ENCODE results near the gene HAGHL. TPM values are rescaled to one million over a fixed set of nuclear protein-coding genes. Genes with fewer than 3 reads are reported as not detected.

Gene HAGHL
- polyA plus RNA-seq, 2 of the 4 experiments (the other 2 are of a cell fraction): 4.4 to 22.0 TPM

DNA sequence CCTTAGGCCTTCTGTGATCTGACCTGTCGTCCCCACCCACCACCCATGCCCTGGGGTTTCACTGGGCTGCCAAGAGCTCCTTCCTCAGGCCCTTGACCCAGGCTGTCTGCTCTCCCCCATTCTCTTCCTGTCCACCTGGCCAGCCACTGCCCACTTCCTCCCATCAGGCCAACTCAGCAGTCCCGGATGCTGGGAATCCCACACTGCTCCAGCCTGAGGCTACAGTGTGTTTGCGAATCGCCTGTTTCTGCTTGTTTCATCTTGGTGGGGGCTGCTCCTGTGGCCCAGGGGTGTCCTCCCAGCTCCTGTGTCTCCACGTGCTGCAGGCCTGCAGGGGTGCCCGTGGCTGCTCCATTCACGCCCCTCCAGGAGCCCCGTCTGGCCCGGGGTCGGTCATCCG, 12.8 kb upstream of the HAGHL start:
- WGBS (ENCODE audit: missing lambda C conversion rate): 50% methylated on average over 4 of the region's 11 CpGs
- Histone ChIP-seq H3K4me3 (peak overlapping the region; percentile 64), H3K4me2 (peak overlapping the region; percentile 94), H3K9me3 (no peaks in the 10 kb centered on the region), H3K4me1 (peaks cover 79% of the 10 kb centered on the region), H3K27ac (peak overlapping the region; percentile 80 to 99)
- ATAC-seq (peak in 1 of 2 experiments; percentile 13; a peak in 3 of 6 replicates), FAIRE-seq (no peak), DNase-seq (ENCODE audit: low read depth in 1 of 2, low spot score in 1 of 2) (no peak)
- POLR2A ChIA-PET: no interaction called here
- CTCF ChIA-PET: interaction anchor here (1.5 to 25.1 kb wide), 6 partner anchors 12 to 72 kb away, joined by 4 to 656 read pairs (median 20); partner anchors contain the start of genes ANTKMT, CCDC78, CHTF18 and CIAO3
- TF ChIP-seq EHMT2 (IDR thresholded peaks at IDR 0.05; ENCODE audit: low read depth): no peak
- TF ChIP-seq ZNF302 (CRISPR knock-in tag; IDR thresholded peaks at IDR 0.05): no peak
- peak; percentile 25 for TF ChIP-seq MAFK (IDR thresholded peaks at IDR 0.05; ENCODE audit: partially characterized antibody)
- TF ChIP-seq ELK1 (IDR thresholded peaks at IDR 0.05; ENCODE audit: low read depth, low read length): no peak
- no peak for TF ChIP-seq FOSB (CRISPR knock-in tag; IDR thresholded peaks at IDR 0.05)
- no peak for TF ChIP-seq HDAC2 (IDR thresholded peaks at IDR 0.05)
- no peak for TF ChIP-seq NR3C1 (IDR thresholded peaks at IDR 0.05)
- TF ChIP-seq ESRRA (IDR thresholded peaks at IDR 0.05; ENCODE audit: borderline replicate concordance, low read length): no peak

- no peak for FAIRE-seq
- Histone ChIP-seq H3K4me3 (peak within 1 kb of the TSS; percentile 64), H3K27ac (peak within 1 kb of the TSS; percentile 80 to 99)
Measured at GRCh38 chr16:714558-715476, 12.1 kb upstream of the HAGHL start, which contains the start of gene METRN. METRN (plus strand) TSS chr16:715118; CDS start chr16:715290, 172 bp downstream.

GRCh38 chr16:715477-716199, 11.3 kb upstream of the HAGHL start:
- WGBS (ENCODE audit: missing lambda C conversion rate): 0% methylated on average over 3 of the region's 74 CpGs
- peak overlapping the region; percentile 94 for H3K4me2 ChIP-seq
- no peak for FAIRE-seq
- peak overlapping the region; percentile 64 for H3K4me3 ChIP-seq
- ChIA-PET POLR2A (interaction anchor here (0.6 to 2.4 kb wide), 5 partner anchors 9 to 365 kb away, joined by 3 to 23 read pairs (median 6); partner anchors contain the start of genes CCDC78, CHTF18 and RPUSD1), CTCF (interaction anchor here (0.7 to 25.1 kb wide), 17 partner anchors 8 to 434 kb away, joined by 3 to 656 read pairs (median 5); partner anchors contain the start of genes ANTKMT, CCDC78, CHTF18 and CIAO3)
- peak overlapping the region; percentile 80 to 99 for H3K27ac ChIP-seq
- peak in 1 of 2 experiments; percentile 23; a peak in 4 of 6 replicates for ATAC-seq
- DNase-seq (ENCODE audit: low read depth in 1 of 2, low spot score in 1 of 2): peak in 1 of 2 experiments; percentile 61
- no peaks in the 10 kb centered on the region for H3K9me3 ChIP-seq
- H3K4me1 ChIP-seq: peaks cover 79% of the 10 kb centered on the region
- TF ChIP-seq NFE2L2 (conservative IDR thresholded peaks at IDR 0.05; ENCODE audit: low read length): no peak
- TF ChIP-seq RFX5 (IDR thresholded peaks at IDR 0.05): no peak
- TF ChIP-seq ESRRA (IDR thresholded peaks at IDR 0.05; ENCODE audit: borderline replicate concordance, low read length): no peak
- TF ChIP-seq JUNB (IDR thresholded peaks at IDR 0.05): no peak
- TF ChIP-seq RAD21 (conservative IDR thresholded peaks at IDR 0.05 in 1 of 2, IDR thresholded peaks at IDR 0.05 in 1 of 2): no peak; a peak in 1 of 5 replicates
- peak; percentile 70 for TF ChIP-seq E2F6 (IDR thresholded peaks at IDR 0.05; ENCODE audit: borderline replicate concordance, low read depth)
- no peak for TF ChIP-seq ZNF302 (CRISPR knock-in tag; IDR thresholded peaks at IDR 0.05)
- no peak for TF ChIP-seq ZC3H11A (IDR thresholded peaks at IDR 0.05)
- TF ChIP-seq HDAC2 (IDR thresholded peaks at IDR 0.05): no peak
- TF ChIP-seq EP300 (IDR thresholded peaks at IDR 0.05): no peak
- TF ChIP-seq HES2 (IDR thresholded peaks at IDR 0.05): no peak
- TF ChIP-seq, protein P1, sequence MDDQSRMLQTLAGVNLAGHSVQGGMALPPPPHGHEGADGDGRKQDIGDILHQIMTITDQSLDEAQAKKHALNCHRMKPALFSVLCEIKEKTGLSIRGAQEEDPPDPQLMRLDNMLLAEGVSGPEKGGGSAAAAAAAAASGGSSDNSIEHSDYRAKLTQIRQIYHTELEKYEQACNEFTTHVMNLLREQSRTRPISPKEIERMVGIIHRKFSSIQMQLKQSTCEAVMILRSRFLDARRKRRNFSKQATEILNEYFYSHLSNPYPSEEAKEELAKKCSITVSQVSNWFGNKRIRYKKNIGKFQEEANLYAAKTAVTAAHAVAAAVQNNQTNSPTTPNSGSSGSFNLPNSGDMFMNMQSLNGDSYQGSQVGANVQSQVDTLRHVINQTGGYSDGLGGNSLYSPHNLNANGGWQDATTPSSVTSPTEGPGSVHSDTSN (IDR thresholded peaks at IDR 0.05): peak; percentile 29; the same call in 1 of the 2 replicates
- TF ChIP-seq MYC (IDR thresholded peaks at IDR 0.05; ENCODE audit: borderline replicate concordance, low read length): peak; percentile 38; the same call in 1 of the 2 replicates
- TF ChIP-seq JUN (IDR thresholded peaks at IDR 0.05): peak in 1 of 2 experiments; percentile 58; a peak in 2 of 5 replicates
- 0 out of 2 replicates have a peak, but pooled peaks have one; percentile 10 for TF ChIP-seq RNF2 (IDR thresholded peaks at IDR 0.05; ENCODE audit: borderline replicate concordance, low read depth)

More at GRCh38 chr16:714558-715476, 12.1 kb upstream of the HAGHL start, which contains the start of gene METRN:
- ATAC-seq: peak; percentile 37 to 61
- CTCF ChIA-PET: interaction anchor here (0.9 to 25.1 kb wide), 13 partner anchors 8 to 435 kb away, joined by 3 to 656 read pairs (median 5); partner anchors contain the start of genes ANTKMT, CCDC78, CHTF18 and CIAO3
- peaks cover 84% of the 10 kb centered on the region for H3K4me1 ChIP-seq
- WGBS (ENCODE audit: missing lambda C conversion rate): 13% methylated on average over 26 of the region's 108 CpGs
- peak; percentile 28; the same call in 1 of the 2 replicates for TF ChIP-seq POLR2A (IDR thresholded peaks at IDR 0.05; ENCODE audit: low read length)
- no peak for TF ChIP-seq FOSL2 (IDR thresholded peaks at IDR 0.05)
- no peak for TF ChIP-seq FOSL2 (CRISPR knock-in tag; IDR thresholded peaks at IDR 0.05)
- TF ChIP-seq, protein P2, sequence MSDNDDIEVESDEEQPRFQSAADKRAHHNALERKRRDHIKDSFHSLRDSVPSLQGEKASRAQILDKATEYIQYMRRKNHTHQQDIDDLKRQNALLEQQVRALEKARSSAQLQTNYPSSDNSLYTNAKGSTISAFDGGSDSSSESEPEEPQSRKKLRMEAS (IDR thresholded peaks at IDR 0.05): peak; percentile 80
- TF ChIP-seq RNF2 (IDR thresholded peaks at IDR 0.05; ENCODE audit: borderline replicate concordance, low read depth): peak; percentile 62; the same call in 1 of the 2 replicates
- TF ChIP-seq E2F6 (IDR thresholded peaks at IDR 0.05; ENCODE audit: borderline replicate concordance, low read depth): peak; percentile 72
- peak; percentile 16 to 20; a peak in 2 of 5 replicates for TF ChIP-seq JUN (IDR thresholded peaks at IDR 0.05)
- DNase-seq (ENCODE audit: low read depth in 1 of 2, low spot score in 1 of 2): peak; percentile 83 to 90
- no peaks in the 10 kb centered on the region for H3K9me3 ChIP-seq
- POLR2A ChIA-PET: interaction anchor here (0.6 to 2.4 kb wide), 6 partner anchors 10 to 74 kb away, joined by 3 to 23 read pairs (median 4); partner anchors contain the start of genes CCDC78, CHTF18, JMJD8 and RPUSD1
- peak within 1 kb of the TSS; percentile 94 for H3K4me2 ChIP-seq
